Mucosa of rectum (tissue), 2 donors: ENCODE data around the gene ARID4B.
"Not testable (repeated sequence)": the region's sequence is repeated elsewhere in the genome, so short reads cannot be mapped to it uniquely, and the experiment has no call there.

Experiments used
- H3K27ac ChIP-seq, 2 donors: one replicate each; pipeline ENCODE4 v1.7.0; 2013; ENCODE audit warnings: inconsistent platforms in 2 of 2, low read depth in 2 of 2, low read length in 2 of 2
- H3K27me3 ChIP-seq, 2 donors: one replicate each; pipeline ENCODE4 v1.7.0; 2013; ENCODE audit warnings: low read length in 2 of 2; ENCODE audit not compliant: control insufficient read depth in 2 of 2, insufficient read depth in 2 of 2
- H3K36me3 ChIP-seq, 2 donors: one replicate each; pipeline ENCODE4 v1.7.0; 2013; ENCODE audit warnings: low read length in 2 of 2; ENCODE audit not compliant: control insufficient read depth in 2 of 2, insufficient read depth in 2 of 2
- H3K4me1 ChIP-seq, 2 donors: one replicate each; pipeline ENCODE4 v1.7.0; 2013; ENCODE audit warnings: low read length in 2 of 2, mild to moderate bottlenecking in 1 of 2; ENCODE audit not compliant: control insufficient read depth in 2 of 2, insufficient read depth in 2 of 2
- H3K4me3 ChIP-seq, 2 donors: one replicate each; pipeline ENCODE4 v1.7.0; 2013; ENCODE audit warnings: low read length in 2 of 2
- H3K9ac ChIP-seq, 2 donors: one replicate each; pipeline ENCODE4 v1.7.0; 2013; ENCODE audit warnings: low read length in 2 of 2, low read depth in 1 of 2, mild to moderate bottlenecking in 1 of 2
- H3K9me3 ChIP-seq, 2 donors: one replicate each; pipeline ENCODE4 v1.7.0; 2013; ENCODE audit warnings: low read length in 2 of 2; ENCODE audit not compliant: control insufficient read depth in 2 of 2
- donor health status: healthy.
- donor health status: Normal muscosa, but diverticular disease.

Gene ARID4B

GRCh38 chr1:235159284-235159683 is 168.7 kb downstream of the ARID4B start:
- not testable (repeated sequence) for H3K27ac ChIP-seq, H3K4me3 ChIP-seq, H3K27me3 ChIP-seq, H3K9ac ChIP-seq, H3K9me3 ChIP-seq
- Histone ChIP-seq H3K36me3 (peaks cover 16 to 28% of the 10 kb centered on the region in 2 donors), H3K4me1 (peaks cover 13 to 20% of the 10 kb centered on the region in 2 donors)

GRCh38 chr1:235158680-235159079 is 169.3 kb downstream of the ARID4B start:
- peaks cover 13 to 20% of the 10 kb centered on the region in 2 donors for H3K4me1 ChIP-seq
- H3K36me3 ChIP-seq: peaks cover 19 to 33% of the 10 kb centered on the region in 2 donors

GRCh38 chr1:235157150-235157549 is 170.8 kb downstream of the ARID4B start:
- H3K4me1 ChIP-seq: peaks cover 13 to 20% of the 10 kb centered on the region in 2 donors
- peak overlapping the region; percentile 47 to 59 for H3K27ac ChIP-seq
- H3K9ac ChIP-seq: no peak overlapping the region
- no peaks in the 10 kb centered on the region for H3K9me3 ChIP-seq
- peak overlapping the region in 1 of 2 donors; percentile 34 for H3K4me3 ChIP-seq
- peaks cover 29 to 43% of the 10 kb centered on the region in 2 donors for H3K36me3 ChIP-seq
- H3K27me3 ChIP-seq: no peaks in the 10 kb centered on the region

More at GRCh38 chr1:235158680-235159079, 169.3 kb downstream of the ARID4B start:
- no peak overlapping the region for H3K9ac ChIP-seq
- no peaks in the 10 kb centered on the region for H3K27me3 ChIP-seq
- H3K27ac ChIP-seq: no peak overlapping the region
- no peak overlapping the region for H3K4me3 ChIP-seq
- H3K9me3 ChIP-seq: no peaks in the 10 kb centered on the region

- H3K27ac ChIP-seq: peak overlapping the region; percentile 47 to 59
- no peak overlapping the region for H3K9ac ChIP-seq
- H3K4me1 ChIP-seq: peaks cover 12 to 19% of the 10 kb centered on the region in 2 donors
- H3K27me3 ChIP-seq: no peaks in the 10 kb centered on the region
- H3K9me3 ChIP-seq: no peaks in the 10 kb centered on the region
- H3K4me3 ChIP-seq: peak overlapping the region in 1 of 2 donors; percentile 34
- peaks cover 30 to 47% of the 10 kb centered on the region in 2 donors for H3K36me3 ChIP-seq
Observed at GRCh38 chr1:235156740-235157139, 171.2 kb downstream of the ARID4B start.

- H3K36me3 ChIP-seq: peaks cover 34 to 51% of the 10 kb centered on the region in 2 donors
- H3K27me3 ChIP-seq: no peaks in the 10 kb centered on the region
- peaks cover 8 to 16% of the 10 kb centered on the region in 2 donors for H3K4me1 ChIP-seq
- peak overlapping the region in 1 of 2 donors; percentile 13 for H3K4me3 ChIP-seq
- H3K27ac ChIP-seq: peak overlapping the region; percentile 18 to 38
- no peaks in the 10 kb centered on the region for H3K9me3 ChIP-seq
- no peak overlapping the region for H3K9ac ChIP-seq
Observed at GRCh38 chr1:235156265-235156664, 171.7 kb downstream of the ARID4B start.

GRCh38 chr1:235152235-235152634 is 175.7 kb downstream of the ARID4B start:
- H3K4me3 ChIP-seq: no peak overlapping the region
- H3K4me1 ChIP-seq: peaks cover 8 to 10% of the 10 kb centered on the region in 2 donors
- peaks cover 45 to 72% of the 10 kb centered on the region in 2 donors for H3K36me3 ChIP-seq
- no peaks in the 10 kb centered on the region for H3K27me3 ChIP-seq
- H3K27ac ChIP-seq: no peak overlapping the region
- H3K9ac ChIP-seq: no peak overlapping the region
- no peaks in the 10 kb centered on the region for H3K9me3 ChIP-seq

- H3K4me1 ChIP-seq: no peaks in the 10 kb centered on the region
- H3K36me3 ChIP-seq: peaks cover 50 to 67% of the 10 kb centered on the region in 2 donors
- no peak overlapping the region for H3K27ac ChIP-seq
- no peaks in the 10 kb centered on the region for H3K9me3 ChIP-seq
- H3K9ac ChIP-seq: no peak overlapping the region
- H3K4me3 ChIP-seq: no peak overlapping the region
- H3K27me3 ChIP-seq: no peaks in the 10 kb centered on the region
Observed at GRCh38 chr1:235151033-235151432, 176.9 kb downstream of the ARID4B start.

- Histone ChIP-seq H3K36me3 (peaks cover 53 to 74% of the 10 kb centered on the region in 2 donors), H3K9ac (no peak overlapping the region), H3K27me3 (no peaks in the 10 kb centered on the region), H3K4me1 (no peaks in the 10 kb centered on the region), H3K27ac (no peak overlapping the region), H3K9me3 (no peaks in the 10 kb centered on the region), H3K4me3 (no peak overlapping the region)
Observed at GRCh38 chr1:235149824-235150223, 178.2 kb downstream of the ARID4B start.

GRCh38 chr1:235147269-235147668 is 180.7 kb downstream of the ARID4B start:
- peaks cover 51 to 71% of the 10 kb centered on the region in 2 donors for H3K36me3 ChIP-seq
- H3K4me1 ChIP-seq: no peaks in the 10 kb centered on the region
- no peak overlapping the region for H3K9ac ChIP-seq
- H3K4me3 ChIP-seq: no peak overlapping the region
- no peaks in the 10 kb centered on the region for H3K9me3 ChIP-seq
- no peak overlapping the region for H3K27ac ChIP-seq
- H3K27me3 ChIP-seq: no peaks in the 10 kb centered on the region

- H3K9me3 ChIP-seq: no peaks in the 10 kb centered on the region
- peaks cover 43 to 62% of the 10 kb centered on the region in 2 donors for H3K36me3 ChIP-seq
- no peaks in the 10 kb centered on the region for H3K4me1 ChIP-seq
- H3K4me3 ChIP-seq: no peak overlapping the region
- H3K9ac ChIP-seq: no peak overlapping the region
- no peak overlapping the region for H3K27ac ChIP-seq
- H3K27me3 ChIP-seq: no peaks in the 10 kb centered on the region
Observed at GRCh38 chr1:235145639-235146038, 182.3 kb downstream of the ARID4B start.
